Right lobe of liver (tissue), 4 donors: ENCODE data around the gene ABT1.

ENCODE experiments used
- POLR2A ChIP-seq: fragments of 450-650 bp; IDR thresholded peaks from one replicate; pipeline ENCODE4 v1.6.1; 2017; ENCODE audit warnings: antibody characterized with exemption, mild to moderate bottlenecking
- TF ChIP-seq, protein P1 (sequence below), 4 donors: fragments of 200-600 bp in 3 of 4; fragments of 450-650 bp in 1 of 4; IDR thresholded peaks; one replicate each; pipeline versions ENCODE4 v1.5.1 to v1.8.0; 2016 to 2022; ENCODE audit warnings: antibody characterized with exemption in 4 of 4, mild to moderate bottlenecking in 2 of 4
- donor health status: DM: no; HTN: no; CAD: no.
- donor health status: DM: no; HTN: no; CAD: no.
- donor health status: DM: no; HTN: yes; CAD: no.

DNA sequence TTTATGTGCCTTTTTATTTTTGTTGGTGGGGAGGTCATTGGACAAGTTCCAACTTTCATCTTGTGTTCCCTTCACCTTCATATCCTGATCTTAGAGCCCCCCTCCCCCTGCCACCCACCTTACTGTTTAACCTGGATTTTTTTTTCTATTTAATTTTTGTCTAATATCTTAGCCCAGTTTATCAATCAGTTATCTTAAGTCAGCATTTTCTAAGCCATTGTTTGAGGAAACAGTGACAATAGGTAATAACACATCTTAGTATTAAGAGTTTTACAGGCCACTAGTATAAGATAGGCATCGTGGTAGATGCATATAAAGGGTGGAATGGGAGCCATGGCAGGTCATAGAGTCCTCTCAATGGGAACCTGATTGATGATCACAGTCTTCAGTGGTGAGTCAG, 2.4 kb downstream of the ABT1 start:
- TF ChIP-seq, protein P1, sequence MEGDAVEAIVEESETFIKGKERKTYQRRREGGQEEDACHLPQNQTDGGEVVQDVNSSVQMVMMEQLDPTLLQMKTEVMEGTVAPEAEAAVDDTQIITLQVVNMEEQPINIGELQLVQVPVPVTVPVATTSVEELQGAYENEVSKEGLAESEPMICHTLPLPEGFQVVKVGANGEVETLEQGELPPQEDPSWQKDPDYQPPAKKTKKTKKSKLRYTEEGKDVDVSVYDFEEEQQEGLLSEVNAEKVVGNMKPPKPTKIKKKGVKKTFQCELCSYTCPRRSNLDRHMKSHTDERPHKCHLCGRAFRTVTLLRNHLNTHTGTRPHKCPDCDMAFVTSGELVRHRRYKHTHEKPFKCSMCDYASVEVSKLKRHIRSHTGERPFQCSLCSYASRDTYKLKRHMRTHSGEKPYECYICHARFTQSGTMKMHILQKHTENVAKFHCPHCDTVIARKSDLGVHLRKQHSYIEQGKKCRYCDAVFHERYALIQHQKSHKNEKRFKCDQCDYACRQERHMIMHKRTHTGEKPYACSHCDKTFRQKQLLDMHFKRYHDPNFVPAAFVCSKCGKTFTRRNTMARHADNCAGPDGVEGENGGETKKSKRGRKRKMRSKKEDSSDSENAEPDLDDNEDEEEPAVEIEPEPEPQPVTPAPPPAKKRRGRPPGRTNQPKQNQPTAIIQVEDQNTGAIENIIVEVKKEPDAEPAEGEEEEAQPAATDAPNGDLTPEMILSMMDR (IDR thresholded peaks at IDR 0.05) = no peak
- TF ChIP-seq POLR2A = no peak
